Measurements from ENCODE around the gene CACNG6.

GRCh38 chr19:53991224-53992113 is at the start of gene CACNG6:
- TF ChIP-seq CTCF (IDR thresholded peaks at IDR 0.05) (no peak), POLR2A (IDR thresholded peaks at IDR 0.05) (no peak), POLR2AphosphoS5 (IDR thresholded peaks at IDR 0.05) (no peak)

Data from breast epithelium (tissue), 3 donors.